ENCODE measurements around the gene RMC1. TPM values are rescaled to one million over a fixed set of nuclear protein-coding genes. Genes with fewer than 3 reads are reported as not detected.
"Not testable (repeated sequence)": the region's sequence is repeated elsewhere in the genome, so short reads cannot be mapped to it uniquely, and the experiment has no call there.

RMC1 gene
- total RNA-seq, 1 donor from 2014 or later = 14.6 TPM

GRCh38 chr18:23550898-23551297, 47.6 kb downstream of the RMC1 start:
- H3K4me3 ChIP-seq (ENCODE audit: low read length in 3 of 3) = no peak overlapping the region
- H3K27me3 ChIP-seq (ENCODE audit: control insufficient read depth in 3 of 3, insufficient read depth in 3 of 3, low read length in 3 of 3) = no peaks in the 10 kb centered on the region
- no peaks in the 10 kb centered on the region for H3K4me1 ChIP-seq (ENCODE audit: control insufficient read depth in 3 of 3, insufficient read depth in 3 of 3, low read length in 3 of 3)
- H3K9me3 ChIP-seq (ENCODE audit: control insufficient read depth in 3 of 3, low read length in 3 of 3) = no peaks in the 10 kb centered on the region
- no peak overlapping the region for H3K27ac ChIP-seq (ENCODE audit: low read depth, low read length)
- H3K36me3 ChIP-seq (ENCODE audit: control insufficient read depth in 3 of 3, insufficient read depth in 3 of 3, low read length in 3 of 3) = peaks cover 35 to 62% (median 53%) of the 10 kb centered on the region in 3 donors
- H3K9ac ChIP-seq (ENCODE audit: low read depth in 1 of 3, low read length in 3 of 3) = no peak overlapping the region

- Histone ChIP-seq H3K36me3 (ENCODE audit: control insufficient read depth in 3 of 3, insufficient read depth in 3 of 3, low read length in 3 of 3) (peaks cover 45 to 67% (median 62%) of the 10 kb centered on the region in 3 donors), H3K4me1 (ENCODE audit: control insufficient read depth in 3 of 3, insufficient read depth in 3 of 3, low read length in 3 of 3) (no peaks in the 10 kb centered on the region), H3K9me3 (ENCODE audit: control insufficient read depth in 3 of 3, low read length in 3 of 3) (no peaks in the 10 kb centered on the region), H3K4me3 (ENCODE audit: low read length in 3 of 3) (no peak overlapping the region), H3K27ac (ENCODE audit: low read depth, low read length) (no peak overlapping the region), H3K27me3 (ENCODE audit: control insufficient read depth in 3 of 3, insufficient read depth in 3 of 3, low read length in 3 of 3) (no peaks in the 10 kb centered on the region), H3K9ac (ENCODE audit: low read depth in 1 of 3, low read length in 3 of 3) (no peak overlapping the region)
Observed at GRCh38 chr18:23551978-23552377, 48.7 kb downstream of the RMC1 start.

- H3K27ac ChIP-seq (ENCODE audit: low read depth, low read length) = no peak overlapping the region
- H3K27me3 ChIP-seq (ENCODE audit: control insufficient read depth in 3 of 3, insufficient read depth in 3 of 3, low read length in 3 of 3) = no peaks in the 10 kb centered on the region
- peaks cover 47 to 68% (median 57%) of the 10 kb centered on the region in 3 donors for H3K36me3 ChIP-seq (ENCODE audit: control insufficient read depth in 3 of 3, insufficient read depth in 3 of 3, low read length in 3 of 3)
- H3K9me3 ChIP-seq (ENCODE audit: control insufficient read depth in 3 of 3, low read length in 3 of 3) = no peaks in the 10 kb centered on the region
- H3K4me1 ChIP-seq (ENCODE audit: control insufficient read depth in 3 of 3, insufficient read depth in 3 of 3, low read length in 3 of 3) = no peaks in the 10 kb centered on the region
- H3K4me3 ChIP-seq (ENCODE audit: low read length in 3 of 3) = no peak overlapping the region
- H3K9ac ChIP-seq (ENCODE audit: low read depth in 1 of 3, low read length in 3 of 3) = no peak overlapping the region
Observed at GRCh38 chr18:23552505-23552904, 49.2 kb downstream of the RMC1 start.

- Histone ChIP-seq H3K27me3 (ENCODE audit: control insufficient read depth in 3 of 3, insufficient read depth in 3 of 3, low read length in 3 of 3) (no peaks in the 10 kb centered on the region), H3K4me1 (ENCODE audit: control insufficient read depth in 3 of 3, insufficient read depth in 3 of 3, low read length in 3 of 3) (no peaks in the 10 kb centered on the region), H3K9ac (ENCODE audit: low read depth in 1 of 3, low read length in 3 of 3) (no peak overlapping the region), H3K36me3 (ENCODE audit: control insufficient read depth in 3 of 3, insufficient read depth in 3 of 3, low read length in 3 of 3) (peaks cover 46 to 67% (median 59%) of the 10 kb centered on the region in 3 donors), H3K9me3 (ENCODE audit: control insufficient read depth in 3 of 3, low read length in 3 of 3) (no peaks in the 10 kb centered on the region), H3K4me3 (ENCODE audit: low read length in 3 of 3) (no peak overlapping the region), H3K27ac (ENCODE audit: low read depth, low read length) (no peak overlapping the region)
Observed at GRCh38 chr18:23553887-23554286, 50.6 kb downstream of the RMC1 start.

- H3K27me3 ChIP-seq (ENCODE audit: control insufficient read depth in 3 of 3, insufficient read depth in 3 of 3, low read length in 3 of 3) = no peaks in the 10 kb centered on the region
- no peak overlapping the region for H3K27ac ChIP-seq (ENCODE audit: low read depth, low read length)
- no peak overlapping the region for H3K9ac ChIP-seq (ENCODE audit: low read depth in 1 of 3, low read length in 3 of 3)
- H3K4me1 ChIP-seq (ENCODE audit: control insufficient read depth in 3 of 3, insufficient read depth in 3 of 3, low read length in 3 of 3) = no peaks in the 10 kb centered on the region
- H3K36me3 ChIP-seq (ENCODE audit: control insufficient read depth in 3 of 3, insufficient read depth in 3 of 3, low read length in 3 of 3) = peaks cover 48 to 79% (median 62%) of the 10 kb centered on the region in 3 donors
- H3K9me3 ChIP-seq (ENCODE audit: control insufficient read depth in 3 of 3, low read length in 3 of 3) = no peaks in the 10 kb centered on the region
- no peak overlapping the region for H3K4me3 ChIP-seq (ENCODE audit: low read length in 3 of 3)
Observed at GRCh38 chr18:23556145-23556780, 53.0 kb downstream of the RMC1 start.

GRCh38 chr18:23557511-23557910, 54.2 kb downstream of the RMC1 start:
- peaks cover 44 to 72% (median 58%) of the 10 kb centered on the region in 3 donors for H3K36me3 ChIP-seq (ENCODE audit: control insufficient read depth in 3 of 3, insufficient read depth in 3 of 3, low read length in 3 of 3)
- H3K4me1 ChIP-seq (ENCODE audit: control insufficient read depth in 3 of 3, insufficient read depth in 3 of 3, low read length in 3 of 3); H3K27ac ChIP-seq (ENCODE audit: low read depth, low read length); H3K4me3 ChIP-seq (ENCODE audit: low read length in 3 of 3); H3K9me3 ChIP-seq (ENCODE audit: control insufficient read depth in 3 of 3, low read length in 3 of 3); H3K27me3 ChIP-seq (ENCODE audit: control insufficient read depth in 3 of 3, insufficient read depth in 3 of 3, low read length in 3 of 3); H3K9ac ChIP-seq (ENCODE audit: low read depth in 1 of 3, low read length in 3 of 3): not testable (repeated sequence)

- Histone ChIP-seq H3K27ac (ENCODE audit: low read depth, low read length) (no peak overlapping the region), H3K4me3 (ENCODE audit: low read length in 3 of 3) (no peak overlapping the region), H3K36me3 (ENCODE audit: control insufficient read depth in 3 of 3, insufficient read depth in 3 of 3, low read length in 3 of 3) (peaks cover 29 to 54% (median 39%) of the 10 kb centered on the region in 3 donors), H3K9me3 (ENCODE audit: control insufficient read depth in 3 of 3, low read length in 3 of 3) (no peaks in the 10 kb centered on the region), H3K27me3 (ENCODE audit: control insufficient read depth in 3 of 3, insufficient read depth in 3 of 3, low read length in 3 of 3) (no peaks in the 10 kb centered on the region), H3K4me1 (ENCODE audit: control insufficient read depth in 3 of 3, insufficient read depth in 3 of 3, low read length in 3 of 3) (no peaks in the 10 kb centered on the region), H3K9ac (ENCODE audit: low read depth in 1 of 3, low read length in 3 of 3) (no peak overlapping the region)
Observed at GRCh38 chr18:23560186-23560585, 56.9 kb downstream of the RMC1 start.

- Histone ChIP-seq H3K4me1 (ENCODE audit: control insufficient read depth in 3 of 3, insufficient read depth in 3 of 3, low read length in 3 of 3) (no peaks in the 10 kb centered on the region), H3K27ac (ENCODE audit: low read depth, low read length) (no peak overlapping the region), H3K9ac (ENCODE audit: low read depth in 1 of 3, low read length in 3 of 3) (no peak overlapping the region), H3K27me3 (ENCODE audit: control insufficient read depth in 3 of 3, insufficient read depth in 3 of 3, low read length in 3 of 3) (no peaks in the 10 kb centered on the region), H3K36me3 (ENCODE audit: control insufficient read depth in 3 of 3, insufficient read depth in 3 of 3, low read length in 3 of 3) (peaks cover 16 to 50% (median 34%) of the 10 kb centered on the region in 3 donors), H3K9me3 (ENCODE audit: control insufficient read depth in 3 of 3, low read length in 3 of 3) (no peaks in the 10 kb centered on the region), H3K4me3 (ENCODE audit: low read length in 3 of 3) (no peak overlapping the region)
Observed at GRCh38 chr18:23563377-23564043, 60.2 kb downstream of the RMC1 start.

- Histone ChIP-seq H3K9ac (ENCODE audit: low read depth in 1 of 3, low read length in 3 of 3) (no peak overlapping the region), H3K4me1 (ENCODE audit: control insufficient read depth in 3 of 3, insufficient read depth in 3 of 3, low read length in 3 of 3) (no peaks in the 10 kb centered on the region)
Observed at GRCh38 chr18:23565916-23566547, 62.7 kb downstream of the RMC1 start.

GRCh38 chr18:23567671-23568070, 64.4 kb downstream of the RMC1 start:
- peaks cover 11 to 43% (median 20%) of the 10 kb centered on the region in 3 donors for H3K36me3 ChIP-seq (ENCODE audit: control insufficient read depth in 3 of 3, insufficient read depth in 3 of 3, low read length in 3 of 3)

More at GRCh38 chr18:23565916-23566547, 62.7 kb downstream of the RMC1 start:
- Histone ChIP-seq H3K27ac (ENCODE audit: low read depth, low read length) (no peak overlapping the region), H3K4me3 (ENCODE audit: low read length in 3 of 3) (no peak overlapping the region), H3K9me3 (ENCODE audit: control insufficient read depth in 3 of 3, low read length in 3 of 3) (no peaks in the 10 kb centered on the region), H3K36me3 (ENCODE audit: control insufficient read depth in 3 of 3, insufficient read depth in 3 of 3, low read length in 3 of 3) (peaks cover 16 to 49% (median 26%) of the 10 kb centered on the region in 3 donors), H3K27me3 (ENCODE audit: control insufficient read depth in 3 of 3, insufficient read depth in 3 of 3, low read length in 3 of 3) (no peaks in the 10 kb centered on the region)

More at GRCh38 chr18:23567671-23568070, 64.4 kb downstream of the RMC1 start:
- Histone ChIP-seq H3K4me3 (ENCODE audit: low read length in 3 of 3) (no peak overlapping the region), H3K27ac (ENCODE audit: low read depth, low read length) (no peak overlapping the region), H3K4me1 (ENCODE audit: control insufficient read depth in 3 of 3, insufficient read depth in 3 of 3, low read length in 3 of 3) (peaks cover 0 to 4% (median 2%) of the 10 kb centered on the region in 3 donors), H3K27me3 (ENCODE audit: control insufficient read depth in 3 of 3, insufficient read depth in 3 of 3, low read length in 3 of 3) (no peaks in the 10 kb centered on the region), H3K9ac (ENCODE audit: low read depth in 1 of 3, low read length in 3 of 3) (no peak overlapping the region), H3K9me3 (ENCODE audit: control insufficient read depth in 3 of 3, low read length in 3 of 3) (no peaks in the 10 kb centered on the region)

Measured in skeletal muscle tissue (tissue), 4 donors.